Tibial nerve (tissue), 4 donors: Measurements from ENCODE around the gene LRCH4.

Source experiments
- EP300 ChIP-seq, 2 donors: sonication (generic); formaldehyde crosslinking; IDR thresholded peaks; one replicate each; pipeline ENCODE4 v1.6.1; 2017; ENCODE audit warnings: antibody characterized with exemption in 2 of 2, mild to moderate bottlenecking in 1 of 2
- TF ChIP-seq, protein P1 (sequence below), 5 experiments: fragments of 200-600 bp in 3 of 5; fragments of 450-650 bp in 2 of 5; sonication (generic) in 3 of 5; IDR thresholded peaks; one replicate each; pipeline ENCODE4 v1.5.1; 2016 to 2019; ENCODE audit warnings: antibody characterized with exemption in 5 of 5, mild to moderate bottlenecking in 3 of 5, moderate library complexity in 2 of 5

DNA sequence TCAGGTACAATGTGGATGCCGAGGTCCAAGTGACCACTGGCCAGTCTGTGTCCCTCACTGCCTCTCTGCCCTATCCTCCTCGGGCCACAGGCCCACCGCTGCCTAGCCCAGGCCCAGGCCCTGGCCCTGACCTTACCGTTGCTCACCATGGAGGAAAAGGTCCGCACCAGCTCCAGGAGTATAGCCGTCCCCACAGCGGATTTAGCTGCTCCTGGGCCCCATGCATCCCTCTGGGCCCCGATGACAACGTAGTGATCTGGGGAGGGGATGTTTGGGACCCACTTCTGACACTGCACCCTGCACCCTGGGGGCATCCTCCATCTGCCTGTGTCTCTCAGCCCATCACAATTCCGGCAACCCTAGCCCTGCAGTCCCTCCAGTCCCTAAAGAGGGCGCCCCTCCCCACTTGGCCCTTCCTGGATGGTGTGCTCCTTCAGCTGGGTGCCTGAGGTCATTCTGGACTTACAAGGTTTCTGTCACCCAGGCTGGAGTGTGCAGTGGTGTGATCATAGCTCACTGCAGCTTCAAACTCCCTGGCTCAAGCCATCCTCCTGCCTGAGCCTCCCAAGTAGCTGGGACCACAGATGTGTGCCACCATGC, 43.3 kb upstream of the LRCH4 start:
- TF ChIP-seq, protein P1, sequence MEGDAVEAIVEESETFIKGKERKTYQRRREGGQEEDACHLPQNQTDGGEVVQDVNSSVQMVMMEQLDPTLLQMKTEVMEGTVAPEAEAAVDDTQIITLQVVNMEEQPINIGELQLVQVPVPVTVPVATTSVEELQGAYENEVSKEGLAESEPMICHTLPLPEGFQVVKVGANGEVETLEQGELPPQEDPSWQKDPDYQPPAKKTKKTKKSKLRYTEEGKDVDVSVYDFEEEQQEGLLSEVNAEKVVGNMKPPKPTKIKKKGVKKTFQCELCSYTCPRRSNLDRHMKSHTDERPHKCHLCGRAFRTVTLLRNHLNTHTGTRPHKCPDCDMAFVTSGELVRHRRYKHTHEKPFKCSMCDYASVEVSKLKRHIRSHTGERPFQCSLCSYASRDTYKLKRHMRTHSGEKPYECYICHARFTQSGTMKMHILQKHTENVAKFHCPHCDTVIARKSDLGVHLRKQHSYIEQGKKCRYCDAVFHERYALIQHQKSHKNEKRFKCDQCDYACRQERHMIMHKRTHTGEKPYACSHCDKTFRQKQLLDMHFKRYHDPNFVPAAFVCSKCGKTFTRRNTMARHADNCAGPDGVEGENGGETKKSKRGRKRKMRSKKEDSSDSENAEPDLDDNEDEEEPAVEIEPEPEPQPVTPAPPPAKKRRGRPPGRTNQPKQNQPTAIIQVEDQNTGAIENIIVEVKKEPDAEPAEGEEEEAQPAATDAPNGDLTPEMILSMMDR (IDR thresholded peaks at IDR 0.05): no peak
- no peak for TF ChIP-seq EP300 (IDR thresholded peaks at IDR 0.05)
